Cardiac muscle cell (in vitro differentiated cells and primary cell): ENCODE measurements around the gene AK9. TPM values are rescaled to one million over a fixed set of nuclear protein-coding genes. Genes with fewer than 3 reads are reported as not detected.

Source experiments
- DNase-seq, 2 donors: peaks; one replicate each; pipeline versions ENCODE4 v3.0.0 to v3.0.0-alpha.2; 2010 to 2017; ENCODE audit warnings: low read depth in 1 of 2, low spot score in 1 of 2
- H3K27ac ChIP-seq: fragments of 200-600 bp; sonication (generic); 2 replicates; pipeline ENCODE4 v1.5.1; 2016
- H3K27me3 ChIP-seq: fragments of 200-600 bp; sonication (generic); 2 replicates; pipeline ENCODE4 v1.6.0; 2016; ENCODE audit warnings: control low read depth
- H3K36me3 ChIP-seq: fragments of 200-600 bp; sonication (generic); 2 replicates; pipeline ENCODE4 v1.5.1; 2016; ENCODE audit warnings: control low read depth
- H3K4me1 ChIP-seq: fragments of 200-600 bp; sonication (generic); 2 replicates; pipeline ENCODE4 v1.8.1; 2017; ENCODE audit warnings: low read depth, mild to moderate bottlenecking, mixed run types
- H3K4me3 ChIP-seq: fragments of 200-600 bp; sonication (generic); 2 replicates; pipeline ENCODE4 v1.5.1; 2016; ENCODE audit warnings: mild to moderate bottlenecking
- H3K9me3 ChIP-seq: fragments of 200-600 bp; sonication (generic); 2 replicates; pipeline ENCODE4 v1.5.1; 2017; ENCODE audit warnings: low read depth, mild to moderate bottlenecking, control low read depth
- CTCF ChIP-seq: IDR thresholded peaks from 2 replicates; pipeline ENCODE4 v1.5.1; 2012; ENCODE audit warnings: low read depth, mild to moderate bottlenecking, low read length
- polyA plus RNA-seq: library from polyadenylated mRNA; unstranded; fragments of >200 nt; fragmentation: Nextera tagmentation; extraction: Ambion mirVana; gene quantifications from 2 replicates; pipeline ENCODE4 v1.2.1, GENCODE V29; 2016
- total RNA-seq: library from RNA; depleted of rRNA; stranded (reverse); fragments of >200 nt; gene quantifications from 2 replicates; pipeline ENCODE4 v1.2.3, GENCODE V29; 2016

The AK9 gene
- total and polyA plus RNA-seq, 2 experiments from 2014 or later, result 8.3 to 18.6 TPM

GRCh38 chr6:109626311-109626710 lies 64.7 kb downstream of the AK9 start:
- H3K4me3 ChIP-seq, result no peak overlapping the region
- no peaks in the 10 kb centered on the region for H3K4me1 ChIP-seq
- H3K27ac ChIP-seq, result no peak overlapping the region
- no peaks in the 10 kb centered on the region for H3K36me3 ChIP-seq
- no peak for TF ChIP-seq CTCF
- no peaks in the 10 kb centered on the region for H3K27me3 ChIP-seq
- DNase-seq, result no peak
- H3K9me3 ChIP-seq, result no peaks in the 10 kb centered on the region

GRCh38 chr6:109625199-109625598 lies 65.8 kb downstream of the AK9 start:
- Histone ChIP-seq H3K9me3 (no peaks in the 10 kb centered on the region), H3K36me3 (no peaks in the 10 kb centered on the region), H3K27me3 (no peaks in the 10 kb centered on the region), H3K27ac (no peak overlapping the region), H3K4me1 (no peaks in the 10 kb centered on the region), H3K4me3 (no peak overlapping the region)
- no peak for DNase-seq
- no peak for TF ChIP-seq CTCF

- DNase-seq, result no peak
- Histone ChIP-seq H3K4me3 (no peak overlapping the region), H3K4me1 (no peaks in the 10 kb centered on the region), H3K36me3 (no peaks in the 10 kb centered on the region), H3K27ac (no peak overlapping the region), H3K9me3 (no peaks in the 10 kb centered on the region), H3K27me3 (no peaks in the 10 kb centered on the region)
- TF ChIP-seq CTCF, result no peak
Observed at GRCh38 chr6:109623288-109623687, 67.7 kb downstream of the AK9 start.

- DNase-seq, result peak in 1 of 2 donors; percentile 12
- no peak overlapping the region for H3K4me3 ChIP-seq
- no peak for TF ChIP-seq CTCF
- no peaks in the 10 kb centered on the region for H3K4me1 ChIP-seq
- no peak overlapping the region for H3K27ac ChIP-seq
- H3K9me3 ChIP-seq, result no peaks in the 10 kb centered on the region
- no peaks in the 10 kb centered on the region for H3K27me3 ChIP-seq
- no peaks in the 10 kb centered on the region for H3K36me3 ChIP-seq
Observed at GRCh38 chr6:109612268-109612667, 78.7 kb downstream of the AK9 start.

GRCh38 chr6:109611502-109611901 lies 79.5 kb downstream of the AK9 start:
- Histone ChIP-seq H3K36me3 (no peaks in the 10 kb centered on the region), H3K27ac (no peak overlapping the region), H3K4me3 (no peak overlapping the region), H3K27me3 (no peaks in the 10 kb centered on the region), H3K4me1 (no peaks in the 10 kb centered on the region), H3K9me3 (no peaks in the 10 kb centered on the region)
- no peak for TF ChIP-seq CTCF
- no peak for DNase-seq

- Histone ChIP-seq H3K27me3 (no peaks in the 10 kb centered on the region), H3K9me3 (no peaks in the 10 kb centered on the region), H3K36me3 (no peaks in the 10 kb centered on the region), H3K4me3 (no peak overlapping the region), H3K27ac (no peak overlapping the region), H3K4me1 (no peaks in the 10 kb centered on the region)
- no peak for TF ChIP-seq CTCF
- DNase-seq, result peak in 1 of 2 donors; percentile 4
Observed at GRCh38 chr6:109610590-109610989, 80.4 kb downstream of the AK9 start.
